Ramos (cell line): ENCODE measurements around the gene SCAANT1.

ENCODE experiments used
- in situ Hi-C: fragments of 300-500 bp; cut with MboI; formaldehyde crosslinking; loops from one replicate; pipeline ENCODE4 v1.14.3; 2022; ENCODE audit warnings: low sequenced_read_pairs; ENCODE audit not compliant: unreplicated experiment

The SCAANT1 gene

DNA sequence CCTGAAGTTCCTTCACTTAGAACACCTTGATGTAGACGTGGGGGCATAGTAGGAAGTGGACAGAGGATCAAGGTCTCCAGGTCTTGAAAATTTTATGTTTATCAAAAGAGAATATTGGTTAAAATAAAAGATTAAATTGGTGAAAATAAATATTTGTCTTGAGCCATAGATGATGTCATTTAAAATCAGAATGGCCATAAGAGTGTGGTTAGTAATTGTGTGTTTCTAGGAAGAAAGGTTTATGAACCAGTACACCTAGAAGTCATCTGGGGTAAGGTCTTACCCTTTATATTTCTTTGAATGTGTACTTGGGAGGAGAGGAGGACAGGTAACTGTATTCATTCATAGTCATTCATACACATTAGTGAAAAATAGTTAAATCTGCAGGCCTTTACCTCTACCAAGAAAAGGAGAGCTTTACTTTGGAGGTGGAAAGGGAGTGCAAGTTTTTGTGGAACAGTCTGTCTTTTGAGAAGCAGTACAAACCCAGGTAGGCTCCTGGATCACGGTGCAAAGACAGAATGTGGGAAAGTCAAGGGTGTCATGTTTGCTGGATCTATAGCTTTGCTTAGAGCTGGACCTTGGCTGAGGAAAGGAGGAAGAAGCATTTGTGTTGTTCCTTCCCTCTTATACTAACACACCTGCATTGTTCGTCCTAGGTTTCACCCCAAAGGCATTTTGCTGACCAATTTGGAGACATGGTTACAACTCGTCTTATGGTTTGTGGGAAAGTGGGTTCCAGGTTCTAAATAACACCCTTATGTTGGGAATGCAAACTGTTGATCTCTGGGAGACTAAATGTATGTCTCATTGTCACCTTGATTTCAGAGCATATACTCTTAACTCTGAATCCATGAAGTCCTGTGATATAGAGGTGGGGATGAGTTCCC is 6.2 kb downstream of the SCAANT1 start:
- in situ Hi-C loops, result no loop called here

DNA sequence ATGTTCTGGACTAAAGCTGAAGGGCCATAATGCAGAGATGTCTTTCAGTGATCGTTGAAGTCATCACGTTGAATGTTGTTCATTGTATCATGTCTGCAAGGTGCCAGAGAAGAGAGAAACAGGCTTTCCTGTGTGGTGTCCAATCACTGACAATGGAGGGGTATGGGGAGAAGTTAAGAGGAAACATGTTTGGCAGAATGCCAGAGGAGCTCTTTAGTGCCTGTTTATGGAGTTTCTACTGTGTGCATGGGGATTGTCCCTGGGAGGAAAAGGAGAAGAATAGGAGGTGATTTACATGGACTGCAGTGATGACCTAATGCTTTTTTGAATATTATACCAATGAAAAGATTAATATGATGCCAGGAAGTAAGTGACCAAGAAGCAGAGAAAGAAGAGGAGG is 11.7 kb downstream of the SCAANT1 start:
- in situ Hi-C loops, result no loop called here

DNA sequence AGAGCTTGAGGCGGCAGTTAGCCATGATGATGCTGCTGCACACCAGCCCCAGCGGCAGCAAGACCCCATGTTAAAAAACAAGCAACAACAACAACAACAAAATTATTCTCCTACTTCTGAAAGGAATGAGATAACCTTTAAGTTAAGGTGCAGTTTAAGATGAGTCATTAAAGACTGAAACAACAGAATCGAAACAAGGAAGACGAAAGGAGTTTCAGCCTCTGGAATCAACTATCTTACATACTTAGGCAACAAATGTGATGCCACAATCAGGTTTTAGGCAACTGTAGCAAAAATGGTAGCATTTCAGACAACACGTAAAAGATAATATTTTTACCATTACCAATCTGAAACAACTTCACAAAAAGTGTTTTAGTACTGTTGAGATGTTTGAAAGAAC is 12.2 kb downstream of the SCAANT1 start:
- in situ Hi-C loops, result no loop called here

GRCh38 chr3:63896332-63897030 is 15.7 kb downstream of the SCAANT1 start:
- in situ Hi-C loops, result no loop called here

DNA sequence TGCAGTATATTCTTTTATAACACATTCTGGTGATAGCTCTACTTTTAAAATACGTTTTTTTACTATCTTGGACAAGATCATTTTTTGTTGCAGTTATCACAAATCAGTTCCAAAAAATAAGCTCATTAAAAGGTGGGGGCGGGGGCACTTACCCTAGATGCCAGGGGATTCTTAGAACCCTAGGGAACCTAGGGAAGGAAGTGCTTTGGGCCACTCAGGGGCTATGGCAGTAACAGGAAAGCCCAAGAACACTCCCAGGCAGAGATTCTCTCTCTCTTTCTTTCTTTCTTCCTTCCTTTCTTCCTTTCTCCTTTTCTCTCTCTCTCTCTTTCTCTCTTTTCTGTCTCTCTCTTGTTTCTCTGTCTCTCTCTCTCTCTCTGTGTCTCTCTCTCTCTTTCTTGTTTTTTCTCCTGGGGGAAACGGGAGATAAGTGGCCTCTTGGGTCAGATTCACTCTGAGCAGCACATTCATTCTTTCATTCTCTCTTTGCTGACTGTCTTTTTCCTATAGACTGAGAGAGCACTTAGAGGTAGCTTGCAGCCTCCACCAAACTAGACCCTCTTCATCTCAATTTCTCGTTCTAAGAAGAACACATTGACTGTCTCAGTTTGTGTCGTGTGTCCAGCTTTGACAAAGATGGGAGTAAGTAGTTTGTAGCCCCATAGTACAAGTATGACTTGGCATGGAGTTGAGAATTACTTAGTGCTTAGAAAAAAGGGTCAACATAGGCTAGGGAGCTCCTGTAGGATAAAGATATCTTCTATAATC is 16.6 kb downstream of the SCAANT1 start:
- in situ Hi-C loops, result no loop called here

- in situ Hi-C loops, result no loop called here
Measured at GRCh38 chr3:63892773-63893352, 19.3 kb downstream of the SCAANT1 start.

GRCh38 chr3:63891518-63891917 is 20.7 kb downstream of the SCAANT1 start:
- in situ Hi-C loops, result no loop called here

GRCh38 chr3:63886858-63887257 is 25.3 kb downstream of the SCAANT1 start:
- in situ Hi-C loops, result no loop called here

DNA sequence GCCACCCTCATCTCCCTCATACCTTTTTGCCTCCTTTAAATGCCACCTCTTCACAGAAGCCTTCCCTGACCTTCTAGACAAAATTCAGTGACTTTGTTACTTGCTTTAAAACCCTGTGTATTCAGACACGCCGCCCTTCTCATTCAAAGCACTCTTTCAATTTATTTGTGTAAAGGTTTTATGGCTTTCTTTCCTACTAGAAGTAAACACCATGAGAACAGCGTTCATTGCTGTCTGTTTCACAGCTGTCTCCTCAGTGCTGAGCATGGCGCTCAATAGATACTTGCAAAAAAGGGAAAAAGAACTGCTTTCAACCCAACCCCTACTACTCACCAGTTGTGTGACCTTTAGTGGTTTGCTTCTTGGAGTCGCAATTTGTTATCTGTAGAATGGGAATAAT is 31.5 kb downstream of the SCAANT1 start:
- in situ Hi-C loops, result no loop called here

DNA sequence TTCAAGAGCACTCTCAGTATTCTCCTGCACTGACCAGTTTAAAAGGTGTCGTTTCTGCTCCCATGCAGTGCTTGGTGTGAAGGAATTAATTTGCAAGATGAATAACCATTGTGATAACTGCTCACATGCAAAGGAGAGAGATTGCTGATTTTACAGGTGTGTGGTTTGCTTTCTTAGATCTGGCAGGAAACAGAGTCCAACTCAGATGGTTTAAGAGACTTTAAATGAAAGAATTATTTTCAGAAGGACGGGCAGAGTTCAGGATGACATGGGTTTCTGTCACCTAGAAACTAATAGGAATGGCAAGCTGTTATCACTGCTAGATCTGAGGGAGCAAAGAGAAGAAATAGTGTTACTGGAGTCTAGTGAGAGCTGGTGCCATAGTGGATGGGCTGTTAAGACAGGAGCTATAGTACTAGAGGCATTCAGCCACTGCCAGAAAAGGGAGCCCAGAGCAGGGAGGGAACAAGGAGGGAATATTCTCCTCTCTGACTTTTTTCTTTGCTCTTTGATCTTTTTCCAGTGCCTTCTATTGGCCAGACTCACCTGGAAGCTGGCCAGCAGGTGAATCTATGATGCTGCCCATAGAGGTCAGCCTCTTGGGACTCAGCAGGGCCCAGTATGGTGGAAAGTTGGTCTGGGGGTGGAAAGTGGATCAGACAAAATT is 33.7 kb downstream of the SCAANT1 start:
- in situ Hi-C loops, result no loop called here

DNA sequence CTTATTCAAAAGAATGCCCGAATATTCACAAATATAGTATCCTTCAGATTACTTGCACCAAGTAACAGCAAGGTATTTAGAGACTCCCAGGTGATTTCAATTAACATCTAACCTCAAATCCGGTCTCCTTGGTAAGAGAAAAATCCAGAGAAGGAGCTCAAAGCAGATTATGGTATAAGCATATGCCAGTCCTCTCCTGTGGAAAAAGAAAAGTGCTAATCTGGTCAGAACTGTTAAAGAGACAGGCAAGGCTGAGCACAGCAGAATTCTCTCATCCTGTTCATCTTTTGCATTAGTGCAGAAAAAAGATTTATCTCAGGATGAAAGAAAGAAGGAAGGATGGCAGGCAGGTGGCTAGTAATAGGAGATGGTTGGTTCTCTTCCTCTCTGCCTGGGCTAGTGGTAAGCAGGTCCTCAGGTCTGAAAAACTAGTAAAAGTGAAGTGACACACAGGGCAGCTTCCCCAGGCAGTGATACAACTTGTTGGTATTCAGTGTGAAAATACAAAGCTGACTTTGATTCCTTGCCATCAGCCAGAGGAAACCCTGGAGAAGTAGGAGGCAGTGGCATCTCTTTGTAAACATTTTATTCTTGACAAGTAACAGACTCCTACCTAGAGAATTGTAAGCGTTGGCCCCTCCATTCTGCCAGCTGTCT is 34.3 kb downstream of the SCAANT1 start:
- in situ Hi-C loops, result no loop called here

DNA sequence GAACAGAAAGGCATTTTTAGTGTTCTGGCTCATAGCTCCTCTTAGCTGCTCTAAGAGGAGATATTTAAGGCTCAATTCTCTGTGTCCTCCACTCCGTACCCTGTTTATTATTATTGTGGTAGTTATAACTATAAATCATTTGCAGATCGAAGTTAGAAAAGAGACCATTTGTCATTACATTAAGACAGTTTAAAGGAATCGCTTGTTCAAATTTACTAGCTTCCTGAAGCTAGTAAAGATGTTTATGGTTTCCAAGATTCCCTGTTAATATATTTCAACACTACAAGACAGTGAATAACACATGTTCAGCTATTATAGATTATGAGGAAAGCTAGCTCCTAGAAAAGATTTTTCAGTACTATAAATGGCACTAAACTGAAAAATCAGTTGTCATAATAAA is 35.9 kb downstream of the SCAANT1 start:
- in situ Hi-C loops, result no loop called here

GRCh38 chr3:63875510-63875909 is 36.7 kb downstream of the SCAANT1 start:
- in situ Hi-C loops, result no loop called here

DNA sequence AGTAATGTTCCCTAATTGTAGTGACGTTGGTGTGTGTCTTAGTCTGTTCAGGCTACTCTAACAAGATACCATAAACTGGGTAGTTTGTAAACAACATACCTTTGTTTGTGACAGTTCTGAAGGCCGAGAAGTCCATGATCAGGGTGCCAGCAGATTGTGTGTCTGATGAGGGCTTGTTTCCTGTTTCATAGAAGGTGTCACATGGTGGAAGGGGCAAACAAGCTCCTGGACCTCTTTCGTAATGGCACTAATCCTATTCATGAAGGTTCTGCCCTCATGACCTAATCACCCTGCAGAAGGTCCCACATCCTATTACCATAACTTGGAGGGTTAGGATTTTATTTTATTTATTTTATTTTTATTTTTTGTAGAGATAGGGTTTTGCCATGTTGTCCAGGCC is 37.4 kb downstream of the SCAANT1 start:
- in situ Hi-C loops, result no loop called here

DNA sequence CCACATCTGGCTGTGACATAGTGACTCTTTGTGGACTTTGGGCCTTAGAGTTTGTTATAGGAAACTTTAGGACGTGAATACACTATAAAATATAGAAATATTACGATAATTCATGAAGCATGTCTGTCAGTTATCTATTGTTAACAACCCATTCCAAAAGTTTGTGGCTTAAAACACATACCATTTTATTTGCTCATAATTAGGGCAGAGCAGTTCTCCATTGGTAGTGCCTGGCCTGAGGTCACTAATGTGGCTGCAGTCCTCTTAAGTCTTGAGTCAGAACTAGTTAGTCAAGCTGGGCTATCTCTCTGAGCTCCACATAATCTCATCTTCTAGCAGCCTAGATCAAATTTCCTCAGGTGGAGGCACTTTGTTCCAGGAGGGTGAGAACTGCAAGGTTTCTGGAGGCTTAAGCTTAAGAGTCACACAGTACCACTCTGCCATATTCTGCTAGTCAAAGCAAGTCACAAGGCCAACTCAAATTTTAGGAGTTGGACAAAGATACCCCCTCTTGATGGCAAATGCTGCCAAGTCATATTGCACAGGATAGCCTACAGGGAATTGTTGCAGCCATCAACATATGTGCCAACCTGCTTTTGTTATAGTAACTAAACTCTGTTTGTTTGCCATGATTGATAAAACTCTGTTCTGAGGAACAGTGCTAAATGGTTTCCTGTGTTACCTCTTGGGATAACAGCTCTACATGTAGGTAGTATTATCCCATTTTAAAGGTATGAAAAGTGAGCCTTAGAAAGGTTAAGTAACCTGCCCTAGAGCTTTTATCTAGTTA is 39.9 kb downstream of the SCAANT1 start:
- in situ Hi-C loops, result no loop called here

DNA sequence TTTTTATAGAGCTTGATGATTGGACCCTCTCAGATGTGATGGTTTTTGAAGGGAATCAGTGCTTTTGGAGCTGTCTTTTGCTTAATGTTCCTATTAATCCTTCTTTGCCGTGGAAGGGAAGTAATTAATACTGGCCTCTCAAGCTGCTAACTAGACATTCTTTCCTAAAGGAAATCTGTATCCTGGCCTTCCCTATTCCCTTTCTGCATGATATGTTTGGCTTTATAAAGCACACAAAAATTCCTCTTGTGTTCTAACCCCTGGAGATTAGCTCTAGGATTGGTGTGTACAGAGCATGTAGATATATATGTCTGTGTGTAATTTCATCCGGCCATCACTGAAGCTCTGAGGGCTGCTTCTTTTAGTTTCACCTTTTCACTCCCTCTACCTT is 41.6 kb downstream of the SCAANT1 start:
- in situ Hi-C loops, result no loop called here

- in situ Hi-C loops, result no loop called here
Measured at GRCh38 chr3:63869940-63870614, 42.1 kb downstream of the SCAANT1 start.

- in situ Hi-C loops, result no loop called here
Measured at GRCh38 chr3:63867225-63867624, 45.0 kb downstream of the SCAANT1 start.
